GM18502 (cell line): ENCODE measurements around the gene LGALS9B.
"Not testable (repeated sequence)": the region's sequence is repeated elsewhere in the genome, so short reads cannot be mapped to it uniquely, and the experiment has no call there.

Experiments
- ATAC-seq: cut with Tn5 transposase; IDR thresholded peaks from one replicate; pipeline ENCODE4 v1.9.1; 2021; ENCODE audit warnings: mild to moderate bottlenecking; ENCODE audit not compliant: unreplicated experiment, poor library complexity

Gene LGALS9B

DNA sequence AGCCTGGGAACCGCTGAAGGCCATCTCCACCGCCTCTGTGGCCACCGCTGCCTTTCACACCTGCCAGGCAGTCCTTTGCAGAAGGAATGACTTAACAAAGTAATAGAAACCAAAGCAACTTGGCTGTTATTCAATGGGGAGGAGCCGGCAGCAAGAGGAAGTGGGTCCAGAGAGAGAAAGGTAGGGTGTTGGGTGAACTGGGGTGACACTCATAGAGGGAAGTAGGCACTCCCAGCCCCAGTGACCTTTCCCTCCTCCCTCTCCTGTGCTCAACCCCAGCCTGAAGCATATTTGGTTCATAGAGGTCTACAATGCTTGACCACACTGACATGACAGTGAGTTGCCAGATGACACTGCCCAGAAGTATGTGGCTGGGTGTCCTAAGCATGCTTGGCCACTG, at the start of gene LGALS9B:
Gene LGALS9B, minus strand, starts transcription at position 93 of the 400 bp plus-strand sequence. Its CDS starts 69 bp downstream, at position 24.
- ATAC-seq: not testable (repeated sequence)

DNA sequence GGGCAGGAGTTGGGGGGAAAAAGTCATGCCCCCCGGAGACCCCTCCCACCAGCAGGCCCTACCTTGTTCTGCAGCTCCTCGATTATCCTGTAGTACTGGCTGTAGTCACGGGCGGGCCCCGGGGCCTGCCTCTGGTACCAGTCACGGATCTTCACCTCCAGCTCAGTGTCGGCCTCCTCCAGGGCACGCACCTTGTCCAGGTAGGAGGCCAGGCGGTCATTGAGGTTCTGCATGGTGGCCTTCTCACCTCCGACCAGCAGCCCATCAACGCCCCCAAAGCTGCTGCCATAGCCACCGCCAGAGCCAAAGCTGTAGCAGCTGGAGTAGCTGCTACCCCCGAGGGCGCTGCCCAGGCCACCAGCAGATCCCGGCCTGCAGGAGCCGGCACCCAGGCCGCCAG, 49.6 kb upstream of the LGALS9B start:
- ATAC-seq: not testable (repeated sequence)

DNA sequence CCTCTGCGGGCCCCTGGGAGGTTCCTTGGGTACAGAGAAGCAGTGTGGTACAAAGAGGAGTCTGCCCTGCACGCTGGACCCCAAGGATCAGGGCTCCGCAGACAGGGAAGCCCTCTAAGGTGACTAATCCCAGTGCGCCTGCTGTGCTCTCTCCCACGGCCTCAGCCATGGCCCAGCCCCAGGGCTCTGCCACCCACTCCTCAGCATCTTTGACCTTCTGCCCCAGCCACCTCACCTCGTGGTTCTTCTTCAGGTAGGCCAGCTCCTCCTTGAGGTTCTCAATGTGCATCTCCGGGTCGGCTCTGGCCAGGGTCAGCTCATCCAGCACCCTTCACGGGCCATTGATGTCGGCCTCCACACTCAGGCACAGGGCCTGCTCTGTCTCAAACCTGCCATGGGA, 47.8 kb upstream of the LGALS9B start:
- ATAC-seq: not testable (repeated sequence)

DNA sequence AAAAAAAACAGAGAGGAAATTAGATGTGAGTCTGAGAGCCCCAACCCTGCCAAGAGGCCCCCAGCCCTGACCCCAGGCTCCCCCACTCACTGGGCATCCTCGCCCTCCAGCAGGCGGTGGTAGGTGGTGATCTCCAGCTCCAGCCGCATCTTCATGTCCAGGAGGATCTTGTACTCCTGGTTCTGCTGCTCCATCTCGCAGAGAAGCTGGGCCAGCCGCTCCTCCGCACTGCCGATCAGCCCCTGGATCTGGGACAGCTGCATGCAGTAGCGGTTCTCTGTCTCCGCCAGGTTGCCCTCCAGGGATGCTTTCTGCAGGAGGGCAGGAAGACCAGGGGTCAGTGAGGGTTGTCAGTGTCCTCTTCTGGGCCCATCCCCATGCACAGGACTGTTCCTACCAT, 46.2 kb upstream of the LGALS9B start:
- not testable (repeated sequence) for ATAC-seq

DNA sequence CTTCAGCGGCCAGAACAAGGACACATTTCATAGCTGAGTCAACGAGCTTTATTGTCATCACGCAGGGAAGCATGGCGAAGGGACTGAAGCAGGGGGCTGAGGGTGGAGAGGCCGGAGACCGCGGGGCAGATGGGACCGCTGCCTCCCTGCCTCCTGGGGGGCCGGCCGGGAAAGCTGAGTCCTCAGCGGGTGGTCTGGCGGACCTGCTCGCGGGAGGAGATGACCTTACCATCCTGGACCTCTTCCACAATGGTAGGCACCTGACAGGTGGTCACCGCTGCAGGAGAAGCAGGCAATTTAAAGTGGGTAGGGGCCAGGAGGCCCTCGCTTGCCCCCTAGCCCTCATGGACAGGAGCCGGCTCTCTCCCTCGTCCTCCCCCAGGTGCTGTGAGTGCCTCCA, 45.0 kb upstream of the LGALS9B start:
- not testable (repeated sequence) for ATAC-seq

DNA sequence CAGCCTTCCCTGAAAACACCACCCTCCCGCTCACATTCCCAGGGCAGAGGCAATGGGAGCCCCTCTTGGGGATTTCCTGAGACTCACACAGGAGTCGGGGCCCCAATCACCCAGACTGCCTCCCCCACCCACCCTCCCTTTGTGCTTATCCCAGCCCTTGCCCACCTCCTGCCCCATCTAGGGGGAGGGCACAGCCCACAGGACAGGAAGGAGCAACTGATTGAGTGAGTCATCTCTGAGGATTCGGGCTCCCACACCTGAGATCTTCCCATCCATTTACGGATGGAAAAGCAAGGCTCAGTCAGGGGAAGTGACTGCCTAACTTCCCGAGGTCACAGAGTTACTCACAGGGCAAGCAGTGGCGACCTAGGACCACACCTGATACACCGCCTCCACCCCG, 44.4 kb upstream of the LGALS9B start:
- ATAC-seq: not testable (repeated sequence)

DNA sequence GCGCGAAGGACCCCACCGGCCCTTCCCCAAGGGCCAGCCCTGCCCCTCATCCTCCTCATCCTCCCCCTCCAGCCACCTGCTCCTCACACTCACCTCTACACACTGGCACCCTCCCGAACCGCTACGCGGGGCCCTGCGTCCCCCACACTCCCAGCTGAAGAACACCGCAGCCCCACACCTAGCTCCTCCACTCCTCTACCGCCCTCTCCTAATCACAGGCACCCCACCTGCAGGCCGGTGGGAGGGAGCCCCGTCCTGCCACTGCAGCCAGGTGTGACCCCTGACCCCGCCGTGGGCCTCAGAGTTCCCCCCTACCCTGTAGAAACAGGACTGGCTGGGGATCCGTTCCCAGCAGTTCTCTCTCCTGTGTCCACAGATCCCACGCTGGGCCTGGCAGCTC, 38.0 kb upstream of the LGALS9B start:
- ATAC-seq: not testable (repeated sequence)

DNA sequence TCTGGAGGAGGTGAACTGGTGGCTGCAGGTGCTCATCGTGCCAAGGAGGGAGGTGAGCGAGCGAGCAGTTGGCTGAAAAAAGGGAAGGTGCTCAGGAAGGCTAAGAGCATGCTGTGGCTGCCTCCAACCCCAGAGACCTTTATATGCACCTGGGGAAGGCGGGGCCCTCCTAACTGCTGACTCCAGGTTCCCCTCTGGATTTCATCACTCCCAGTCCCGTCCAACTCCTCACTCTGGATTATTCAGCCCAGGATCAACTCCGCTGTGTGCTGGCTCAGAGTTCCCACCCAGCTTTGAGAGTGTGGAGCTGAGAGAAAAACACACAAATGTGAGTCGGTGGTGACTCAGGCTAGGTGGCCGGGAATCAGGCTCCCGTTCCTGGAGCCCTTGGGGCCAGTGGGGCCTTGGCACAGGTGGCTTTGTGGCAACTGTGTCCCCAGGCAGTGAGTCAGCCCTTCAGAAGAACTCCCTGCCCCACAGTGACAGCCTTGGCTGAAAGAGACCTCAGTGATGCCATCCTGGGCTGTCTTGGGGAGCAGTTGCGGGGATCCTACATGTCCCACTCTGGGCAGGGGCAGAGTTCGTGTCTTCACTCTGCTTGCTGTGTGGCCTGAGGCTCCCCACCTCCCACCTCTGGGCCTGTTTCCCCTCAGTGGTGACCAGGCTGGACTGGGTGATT, 37.2 kb upstream of the LGALS9B start:
- not testable (repeated sequence) for ATAC-seq

DNA sequence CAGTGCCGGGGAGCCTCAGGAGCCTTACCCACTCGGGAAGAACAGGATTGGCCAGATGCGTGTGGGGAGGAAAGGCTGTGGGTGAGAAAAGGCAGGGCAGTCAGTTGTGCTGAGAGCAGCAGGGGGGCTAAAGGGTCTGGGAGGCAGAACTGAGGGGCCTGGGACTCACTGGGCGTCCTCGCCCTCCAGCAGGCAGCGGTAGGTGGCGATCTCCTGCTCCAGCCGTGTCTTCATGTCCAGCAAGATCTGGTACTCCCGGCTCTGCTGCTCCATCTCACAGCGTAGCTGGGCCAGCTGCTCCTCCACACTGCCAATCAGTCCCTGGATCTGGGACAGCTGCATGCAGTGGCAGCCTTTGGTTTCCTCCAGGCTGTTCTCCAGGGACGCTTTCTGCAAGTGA, 34.6 kb upstream of the LGALS9B start:
- ATAC-seq: not testable (repeated sequence)

DNA sequence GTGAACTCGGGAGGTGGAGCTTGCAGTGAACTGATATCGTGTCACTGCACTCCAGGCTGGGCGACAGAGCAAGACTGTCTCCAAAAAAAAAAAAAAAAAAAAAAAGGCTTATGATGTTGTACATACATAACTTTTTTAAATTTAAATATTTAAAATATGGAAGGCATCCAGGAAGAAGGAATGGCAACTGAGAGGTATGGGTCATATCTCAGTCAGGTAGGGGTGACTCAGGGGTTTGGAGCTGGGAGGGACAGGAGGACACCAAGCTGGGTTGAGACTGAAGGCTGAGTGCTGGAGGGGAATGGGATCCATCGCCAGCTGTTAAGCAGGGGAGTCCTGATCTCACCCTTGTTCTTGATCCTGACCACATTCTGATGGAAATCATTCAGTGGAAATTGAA, 33.0 kb upstream of the LGALS9B start:
- ATAC-seq: not testable (repeated sequence)

DNA sequence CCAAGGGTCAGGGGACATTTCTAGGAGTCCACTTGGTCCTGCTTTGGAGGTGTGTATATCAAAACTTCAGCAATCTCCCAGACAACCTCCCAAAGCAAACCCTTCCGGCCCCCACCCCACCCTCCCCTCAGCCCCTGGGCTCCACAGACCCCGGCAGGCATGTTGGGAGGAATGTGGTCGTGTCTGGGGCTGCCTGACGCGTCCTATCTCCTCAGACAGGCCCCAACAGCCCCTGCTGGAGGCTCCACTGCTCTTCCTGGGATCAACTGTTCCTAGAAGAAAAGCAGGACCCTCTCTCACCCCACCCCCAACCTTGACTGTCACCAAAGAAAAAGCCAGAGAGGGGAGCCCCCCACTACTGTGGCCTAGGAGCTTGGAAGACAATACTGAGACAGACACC, 28.1 kb upstream of the LGALS9B start:
- ATAC-seq: not testable (repeated sequence)

DNA sequence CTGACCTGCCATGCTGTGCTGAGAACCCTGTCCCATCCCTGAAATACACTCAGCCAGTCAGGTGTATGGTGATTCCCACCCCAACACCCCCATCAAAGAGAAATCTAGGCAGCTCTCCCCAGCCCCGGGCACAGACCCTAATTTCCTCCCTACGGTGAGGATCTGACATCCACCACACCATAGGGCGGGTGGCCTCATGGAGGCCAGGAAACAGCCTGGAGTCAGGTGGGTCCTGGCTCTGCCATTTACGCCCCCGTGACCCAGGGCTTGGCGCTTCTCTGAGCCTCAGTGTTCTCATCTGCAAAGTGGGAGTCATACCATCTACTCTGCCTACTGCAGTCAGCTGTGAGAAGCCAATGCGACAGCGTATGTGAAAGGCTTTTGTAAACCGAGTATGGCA, 27.4 kb upstream of the LGALS9B start:
- ATAC-seq: not testable (repeated sequence)

DNA sequence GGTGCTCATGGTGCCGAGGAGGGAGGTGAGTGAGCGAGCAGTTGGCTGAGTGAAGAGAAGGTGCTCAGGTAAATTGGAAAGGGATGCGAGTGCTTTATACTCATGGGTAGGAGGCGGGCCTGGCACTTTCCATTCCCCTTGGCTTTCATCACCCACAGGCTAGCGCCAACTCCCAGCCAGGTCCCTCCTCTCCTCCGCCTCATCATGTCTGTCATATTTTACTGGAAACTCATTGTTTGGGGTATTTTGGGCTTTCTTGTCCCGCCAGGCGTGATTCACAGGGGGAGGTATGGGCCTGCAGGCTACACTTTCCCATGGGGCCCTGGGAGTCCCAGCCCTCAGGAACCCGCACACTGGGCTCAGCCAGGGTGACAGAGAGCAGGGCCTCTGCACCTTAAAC, 26.8 kb upstream of the LGALS9B start:
- ATAC-seq: not testable (repeated sequence)

DNA sequence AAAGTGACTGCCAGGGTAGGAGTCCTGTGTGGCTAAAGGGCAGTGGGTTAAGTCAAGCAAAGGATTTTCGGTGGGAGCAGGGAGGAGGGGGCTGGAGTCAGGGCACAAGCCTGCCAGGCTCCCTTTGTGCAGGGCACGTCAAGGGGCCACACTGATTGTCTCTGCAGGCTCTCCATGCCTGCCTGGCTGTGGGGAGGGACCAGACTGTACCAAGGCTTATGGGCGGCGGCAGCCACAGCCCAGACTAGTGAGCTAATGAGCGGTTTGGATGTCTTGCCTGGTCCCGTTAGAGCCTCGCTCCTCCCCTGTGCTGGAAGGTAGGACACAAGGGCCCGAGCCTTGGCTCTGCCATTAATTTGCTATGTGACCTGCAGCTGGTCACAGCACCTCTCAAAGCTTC, 25.6 kb upstream of the LGALS9B start:
- not testable (repeated sequence) for ATAC-seq

DNA sequence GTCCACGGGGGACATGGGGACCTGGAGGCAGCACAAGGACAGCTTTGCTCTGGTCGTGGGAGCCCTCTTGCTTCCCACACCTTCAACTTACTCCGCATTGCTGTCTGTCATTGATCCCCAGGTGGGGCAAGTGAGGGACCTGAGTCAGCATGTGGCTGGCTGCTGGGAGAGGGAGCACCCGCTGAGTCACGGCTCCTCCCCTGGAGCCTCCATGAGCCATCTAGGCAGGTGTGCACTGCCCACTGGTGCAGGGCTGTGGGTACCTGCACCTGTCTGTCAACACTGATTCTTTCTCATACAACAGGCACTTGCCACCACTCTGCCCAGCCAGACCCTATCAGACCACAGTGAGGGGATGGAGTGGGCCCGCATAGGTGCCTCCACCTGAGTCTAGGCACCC, 24.8 kb upstream of the LGALS9B start:
- ATAC-seq: not testable (repeated sequence)

DNA sequence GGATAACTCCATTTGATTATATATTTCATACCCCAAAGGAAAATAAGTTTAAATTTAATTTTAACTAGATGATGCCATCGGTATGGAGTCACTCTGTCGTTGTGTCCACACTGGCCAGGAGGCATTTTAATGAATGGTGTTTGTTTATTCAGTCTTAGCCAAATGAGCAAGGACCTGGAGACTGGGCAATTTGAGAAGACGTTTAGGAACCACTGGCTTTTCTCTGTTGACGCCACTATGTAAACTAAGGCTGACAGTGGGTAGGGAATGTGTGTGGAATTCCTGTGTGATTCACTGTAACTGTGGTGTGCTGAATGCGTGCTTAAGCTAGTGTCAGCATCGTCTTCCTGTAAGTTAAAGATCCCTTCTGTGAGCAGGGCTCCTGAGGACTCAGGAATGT, 17.6 kb upstream of the LGALS9B start:
- ATAC-seq: not testable (repeated sequence)

DNA sequence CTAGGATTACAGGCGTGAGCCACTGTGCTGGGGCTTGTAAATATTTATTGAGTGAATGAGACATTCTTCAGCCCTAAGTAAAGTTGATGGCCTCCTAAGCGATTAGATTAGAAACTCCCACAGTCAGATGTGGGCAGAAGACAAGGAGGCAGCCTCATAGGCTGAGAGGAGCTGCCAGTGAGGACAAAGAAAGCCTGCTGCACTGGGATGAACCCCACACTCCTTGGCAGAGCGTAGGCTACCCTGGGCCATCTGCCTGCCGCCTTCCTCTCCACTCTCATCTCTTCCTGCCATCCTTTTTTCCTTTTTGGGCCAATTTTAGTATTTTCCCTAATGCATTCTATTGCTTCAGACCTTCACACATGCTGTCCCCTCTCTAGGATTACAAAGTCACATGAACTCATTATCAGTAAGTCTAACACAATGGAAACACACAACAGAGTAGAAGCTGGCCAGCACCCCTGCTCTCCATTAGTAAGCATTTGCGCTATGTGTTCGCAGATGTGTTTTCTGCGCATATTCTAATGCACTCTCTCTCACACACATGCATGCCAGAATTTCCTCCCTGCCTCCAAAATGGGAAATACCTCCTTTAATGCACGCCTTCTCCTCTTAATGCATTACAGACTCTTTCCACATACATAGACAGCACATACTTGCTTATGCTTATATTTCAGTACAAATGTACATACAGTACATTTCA, 12.7 kb upstream of the LGALS9B start:
- not testable (repeated sequence) for ATAC-seq

DNA sequence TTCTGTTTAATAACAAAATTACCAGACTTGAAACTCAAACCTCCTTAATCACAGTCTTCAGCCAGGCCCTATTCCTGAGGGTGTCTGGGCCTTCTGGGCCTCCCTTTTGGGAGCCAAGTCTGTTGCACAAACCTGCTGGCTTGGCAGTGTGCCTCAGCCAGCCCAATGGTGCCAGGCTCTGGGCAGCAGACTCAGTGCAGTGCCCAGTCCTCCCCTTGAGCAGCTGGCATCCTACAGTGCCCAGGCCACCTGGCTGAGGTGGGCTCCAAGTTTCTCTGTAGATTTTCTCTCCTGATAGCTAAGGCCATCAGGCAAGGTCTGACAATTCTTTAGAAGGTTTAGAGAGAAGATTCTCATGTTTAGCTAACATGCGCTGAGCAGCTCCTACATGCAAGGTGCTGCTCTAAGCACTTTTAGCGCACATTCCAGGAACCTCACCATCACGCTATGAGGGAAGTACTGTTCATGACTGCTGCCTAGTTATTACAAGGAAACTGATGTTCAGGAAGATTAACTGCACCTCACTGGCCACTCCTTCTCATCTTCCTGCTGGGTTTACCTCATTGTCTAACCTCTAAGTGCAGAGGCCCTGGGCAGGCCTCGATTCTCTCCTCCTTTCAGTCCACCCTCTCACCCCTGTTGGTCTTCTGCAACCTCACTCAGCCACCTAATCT, 10.2 kb upstream of the LGALS9B start:
- not testable (repeated sequence) for ATAC-seq

DNA sequence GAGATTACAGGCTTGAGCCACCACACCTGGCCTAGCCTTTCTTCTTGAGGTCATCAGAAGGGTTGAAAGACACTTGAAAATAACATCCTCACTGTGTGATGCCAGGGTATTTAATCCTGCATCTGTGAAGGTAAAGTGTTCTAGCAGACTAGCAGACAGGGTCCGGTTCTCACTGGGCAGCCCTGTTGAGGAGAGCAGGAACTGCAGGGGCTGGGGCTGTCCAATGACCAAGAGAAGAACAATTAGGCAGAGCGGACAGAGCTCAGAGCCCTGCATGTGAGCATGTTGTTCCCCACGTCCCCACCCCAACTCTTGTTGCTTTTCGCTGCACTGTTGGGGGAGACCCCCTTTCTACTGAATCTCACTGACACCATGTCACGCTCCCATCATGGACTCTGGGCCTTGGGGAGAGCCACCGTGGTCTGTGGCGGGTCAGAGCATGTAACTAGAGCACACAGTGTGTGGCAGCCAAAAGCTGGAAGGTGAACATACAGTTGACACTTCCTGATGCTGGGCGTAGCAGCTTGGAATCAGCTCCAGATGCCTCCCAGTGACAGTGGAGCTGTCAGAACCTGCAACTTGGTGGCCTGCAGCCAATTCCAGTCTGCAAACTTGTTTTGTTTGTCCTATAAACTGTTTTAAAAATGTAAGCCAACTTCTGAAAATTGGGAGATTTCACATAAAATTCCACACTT, 7.9 kb upstream of the LGALS9B start:
- ATAC-seq: not testable (repeated sequence)

DNA sequence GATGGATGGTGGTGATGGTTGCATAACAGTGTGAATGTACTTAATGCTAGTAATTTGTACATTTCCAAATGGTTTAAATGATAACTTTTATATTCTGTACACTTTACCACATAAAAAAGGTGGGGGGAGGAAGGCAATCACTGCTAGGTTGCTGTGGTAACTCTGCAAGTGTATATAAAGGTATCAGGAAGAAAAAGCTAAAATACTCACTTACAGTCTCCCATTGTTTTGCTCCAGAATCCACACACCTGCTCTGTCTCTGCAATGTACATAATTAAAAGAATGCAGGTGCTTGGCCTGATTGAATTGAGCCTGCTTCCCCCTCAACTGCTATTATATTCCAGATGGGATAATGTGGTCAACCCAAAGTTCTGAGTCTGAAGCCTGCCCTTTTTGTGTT, 6.7 kb upstream of the LGALS9B start:
- not testable (repeated sequence) for ATAC-seq

DNA sequence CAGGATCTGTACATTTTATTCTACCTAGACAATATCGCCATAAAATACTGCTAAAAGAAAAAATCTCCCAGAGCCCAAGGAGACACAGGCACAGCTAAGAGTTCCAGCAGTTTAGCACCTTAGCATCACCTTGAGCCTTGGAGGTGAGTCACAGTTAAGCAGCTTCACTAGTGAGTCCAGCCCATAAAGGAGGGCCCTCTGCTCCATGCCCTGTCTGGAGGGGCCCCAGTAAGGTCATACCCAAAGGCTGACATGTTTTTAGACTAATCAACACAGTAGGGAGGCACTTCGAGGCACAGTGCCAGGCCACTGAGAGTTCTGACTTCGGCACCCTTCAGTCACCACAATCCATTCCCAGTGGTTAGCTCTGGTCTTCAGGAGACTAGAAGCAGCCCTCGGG, 2.6 kb upstream of the LGALS9B start:
- ATAC-seq: not testable (repeated sequence)
